Memory B cell (primary cell): ENCODE measurements around the gene TMC2.
"Not testable (repeated sequence)": the region's sequence is repeated elsewhere in the genome, so short reads cannot be mapped to it uniquely, and the experiment has no call there.

Experiments used
- ATAC-seq: fragments of 150-1000 bp; cut with Tn5 transposase; 2 replicates; pipeline ENCODE4 v1.10.0; 2021; ENCODE audit warnings: low read depth, mild to moderate bottlenecking, moderate library complexity
- DNase-seq, 2 donors: peaks; one replicate each; pipeline ENCODE4 v3.0.0; 2022; ENCODE audit warnings: low spot score in 2 of 2
- H3K27ac Mint-ChIP-seq: one replicate; pipeline ENCODE4 v1.8.0; 2022; ENCODE audit warnings: mild to moderate bottlenecking, moderate library complexity, mixed read lengths
- H3K27me3 Mint-ChIP-seq: one replicate; pipeline ENCODE4 v1.8.0; 2022; ENCODE audit warnings: mixed read lengths
- H3K36me3 Mint-ChIP-seq: one replicate; pipeline ENCODE4 v1.8.0; 2022; ENCODE audit warnings: mild to moderate bottlenecking, mixed read lengths
- H3K4me1 Mint-ChIP-seq: one replicate; pipeline ENCODE4 v1.8.0; 2022; ENCODE audit warnings: mixed read lengths
- H3K4me3 Mint-ChIP-seq: one replicate; pipeline ENCODE4 v1.8.0; 2022; ENCODE audit warnings: mild to moderate bottlenecking, moderate library complexity, mixed read lengths
- H3K9me3 Mint-ChIP-seq: one replicate; pipeline ENCODE4 v1.8.0; 2022; ENCODE audit warnings: mixed read lengths

TMC2 gene, protein sequence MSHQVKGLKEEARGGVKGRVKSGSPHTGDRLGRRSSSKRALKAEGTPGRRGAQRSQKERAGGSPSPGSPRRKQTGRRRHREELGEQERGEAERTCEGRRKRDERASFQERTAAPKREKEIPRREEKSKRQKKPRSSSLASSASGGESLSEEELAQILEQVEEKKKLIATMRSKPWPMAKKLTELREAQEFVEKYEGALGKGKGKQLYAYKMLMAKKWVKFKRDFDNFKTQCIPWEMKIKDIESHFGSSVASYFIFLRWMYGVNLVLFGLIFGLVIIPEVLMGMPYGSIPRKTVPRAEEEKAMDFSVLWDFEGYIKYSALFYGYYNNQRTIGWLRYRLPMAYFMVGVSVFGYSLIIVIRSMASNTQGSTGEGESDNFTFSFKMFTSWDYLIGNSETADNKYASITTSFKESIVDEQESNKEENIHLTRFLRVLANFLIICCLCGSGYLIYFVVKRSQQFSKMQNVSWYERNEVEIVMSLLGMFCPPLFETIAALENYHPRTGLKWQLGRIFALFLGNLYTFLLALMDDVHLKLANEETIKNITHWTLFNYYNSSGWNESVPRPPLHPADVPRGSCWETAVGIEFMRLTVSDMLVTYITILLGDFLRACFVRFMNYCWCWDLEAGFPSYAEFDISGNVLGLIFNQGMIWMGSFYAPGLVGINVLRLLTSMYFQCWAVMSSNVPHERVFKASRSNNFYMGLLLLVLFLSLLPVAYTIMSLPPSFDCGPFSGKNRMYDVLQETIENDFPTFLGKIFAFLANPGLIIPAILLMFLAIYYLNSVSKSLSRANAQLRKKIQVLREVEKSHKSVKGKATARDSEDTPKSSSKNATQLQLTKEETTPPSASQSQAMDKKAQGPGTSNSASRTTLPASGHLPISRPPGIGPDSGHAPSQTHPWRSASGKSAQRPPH

DNA sequence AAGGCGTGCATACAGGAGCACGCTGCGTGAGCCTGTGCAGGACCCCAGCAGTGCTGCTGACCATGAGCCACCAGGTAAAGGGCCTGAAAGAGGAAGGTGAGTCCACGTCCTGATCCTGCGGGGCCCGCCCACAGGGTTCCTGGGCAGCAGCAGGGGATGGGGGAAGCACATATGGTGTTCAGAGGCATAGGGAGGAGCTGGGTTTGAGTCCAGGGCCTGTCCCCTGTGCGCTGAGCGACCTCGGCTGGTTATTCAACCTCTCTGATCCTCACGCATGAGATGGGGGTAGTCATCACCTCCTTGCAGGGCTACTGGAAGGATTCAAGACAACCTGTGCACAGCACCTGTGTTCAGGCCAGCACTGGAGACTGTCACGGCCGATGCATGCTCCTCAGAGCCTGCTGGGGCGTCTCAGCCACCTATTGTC is at the start of gene TMC2:
TSS of gene TMC2 (plus strand) at position 14 of the 427 bp plus-strand sequence. CDS start at position 63, 49 bp downstream.
- H3K9me3 Mint-ChIP-seq: no peaks in the 10 kb centered on the region
- no peaks in the 10 kb centered on the region for H3K36me3 Mint-ChIP-seq
- no peak for DNase-seq
- H3K4me3 Mint-ChIP-seq: no peak within 1 kb of the TSS
- no peak within 1 kb of the TSS for H3K27ac Mint-ChIP-seq
- peaks cover 26% of the 10 kb centered on the region for H3K27me3 Mint-ChIP-seq
- ATAC-seq: no peak
- no peaks in the 10 kb centered on the region for H3K4me1 Mint-ChIP-seq

DNA sequence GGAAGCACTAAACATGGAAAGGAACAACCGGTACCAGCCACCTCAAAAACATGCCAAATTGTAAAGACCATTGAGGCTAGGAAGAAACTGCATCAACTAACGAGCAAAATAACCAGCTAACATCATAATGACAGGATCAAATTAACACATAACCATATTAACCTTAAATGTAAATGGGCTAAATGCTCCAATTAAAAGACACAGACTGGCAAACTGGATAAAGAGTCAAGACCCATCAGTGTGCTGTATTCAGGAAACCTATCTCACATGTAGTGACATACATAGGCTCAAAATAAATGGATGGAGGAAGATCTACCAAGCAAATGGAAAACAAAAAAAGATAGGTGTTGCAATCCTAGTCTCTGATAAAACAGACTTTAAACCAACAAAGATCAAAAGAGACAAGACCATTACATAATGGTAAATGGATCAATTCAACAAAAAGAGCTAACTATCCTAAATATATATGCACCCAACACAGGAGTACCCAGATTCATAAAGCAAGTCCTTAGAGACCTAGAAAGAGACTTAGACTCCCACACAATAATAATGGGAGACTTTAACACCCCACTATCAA is 33.5 kb upstream of the TMC2 start:
- ATAC-seq, H3K4me3 Mint-ChIP-seq, H3K27ac Mint-ChIP-seq, DNase-seq, H3K9me3 Mint-ChIP-seq, H3K27me3 Mint-ChIP-seq: not testable (repeated sequence)
- Mint-ChIP-seq H3K4me1 (peaks cover 16% of the 10 kb centered on the region), H3K36me3 (peaks cover 26% of the 10 kb centered on the region)

DNA sequence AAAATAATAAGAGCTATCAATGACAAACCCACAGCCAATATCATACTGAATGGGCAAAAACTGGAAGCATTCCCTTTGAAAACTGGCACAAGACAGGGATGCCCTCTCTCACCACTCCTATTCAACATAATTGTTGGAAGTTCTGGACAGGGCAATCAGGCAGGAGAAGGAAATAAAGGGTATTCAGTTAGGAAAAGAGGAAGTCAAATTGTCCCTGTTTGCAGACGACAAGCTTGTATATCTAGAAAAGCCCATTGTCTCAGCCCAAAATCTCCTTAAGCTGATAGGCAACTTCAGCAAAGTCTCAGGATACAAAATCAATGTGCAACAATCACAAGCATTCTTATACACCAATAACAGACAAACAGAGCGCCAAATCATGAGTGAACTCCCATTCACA is 31.6 kb upstream of the TMC2 start:
- H3K27me3 Mint-ChIP-seq, H3K9me3 Mint-ChIP-seq, DNase-seq, H3K4me3 Mint-ChIP-seq, H3K27ac Mint-ChIP-seq, ATAC-seq: not testable (repeated sequence)
- H3K36me3 Mint-ChIP-seq: peaks cover 20% of the 10 kb centered on the region
- H3K4me1 Mint-ChIP-seq: peaks cover 22% of the 10 kb centered on the region

DNA sequence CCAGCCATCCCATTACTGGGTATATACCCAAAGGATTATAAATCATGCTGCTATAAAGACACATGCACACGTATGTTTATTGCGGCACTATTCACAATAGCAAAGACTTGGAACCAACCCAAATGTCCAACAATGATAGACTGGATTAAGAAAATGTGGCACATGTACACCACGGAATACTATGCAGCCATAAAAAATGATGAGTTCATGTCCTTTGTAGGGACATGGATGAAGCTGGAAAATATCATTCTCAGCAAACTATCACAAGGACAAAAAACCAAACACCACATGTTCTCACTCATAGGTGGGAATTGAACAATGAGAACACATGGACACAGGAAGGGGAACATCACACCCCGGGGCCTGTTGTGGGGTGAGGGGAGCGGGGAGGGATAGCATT is 29.9 kb upstream of the TMC2 start:
- not testable (repeated sequence) for H3K27me3 Mint-ChIP-seq, ATAC-seq, H3K9me3 Mint-ChIP-seq, H3K27ac Mint-ChIP-seq, DNase-seq, H3K4me3 Mint-ChIP-seq
- H3K36me3 Mint-ChIP-seq: peaks cover 12% of the 10 kb centered on the region
- peaks cover 22% of the 10 kb centered on the region for H3K4me1 Mint-ChIP-seq

DNA sequence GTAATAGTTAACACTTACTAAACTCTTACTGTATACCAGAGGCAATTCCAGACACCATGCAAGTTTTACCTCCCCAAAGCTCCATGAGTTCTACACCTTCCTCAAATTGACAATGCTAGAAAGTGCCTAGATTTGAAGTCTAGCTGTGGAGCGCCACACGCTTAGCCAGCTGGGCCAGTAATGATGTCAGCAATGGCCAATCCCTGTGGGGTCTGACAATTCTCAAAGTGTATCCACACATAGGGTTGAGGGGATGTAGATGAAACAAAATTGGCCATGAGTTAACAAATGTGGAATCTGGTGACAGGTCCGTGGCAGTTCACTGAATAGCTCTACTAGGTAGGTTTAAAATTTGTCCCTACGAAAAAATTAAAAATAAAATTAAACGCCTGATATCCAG is 28.9 kb upstream of the TMC2 start:
- no peaks in the 10 kb centered on the region for H3K9me3 Mint-ChIP-seq
- no peak overlapping the region for H3K27ac Mint-ChIP-seq
- DNase-seq (no peak), ATAC-seq (no peak)
- H3K4me3 Mint-ChIP-seq: peak overlapping the region; percentile 100
- H3K4me1 Mint-ChIP-seq: peaks cover 20% of the 10 kb centered on the region
- peaks cover 2% of the 10 kb centered on the region for H3K27me3 Mint-ChIP-seq
- peaks cover 10% of the 10 kb centered on the region for H3K36me3 Mint-ChIP-seq

DNA sequence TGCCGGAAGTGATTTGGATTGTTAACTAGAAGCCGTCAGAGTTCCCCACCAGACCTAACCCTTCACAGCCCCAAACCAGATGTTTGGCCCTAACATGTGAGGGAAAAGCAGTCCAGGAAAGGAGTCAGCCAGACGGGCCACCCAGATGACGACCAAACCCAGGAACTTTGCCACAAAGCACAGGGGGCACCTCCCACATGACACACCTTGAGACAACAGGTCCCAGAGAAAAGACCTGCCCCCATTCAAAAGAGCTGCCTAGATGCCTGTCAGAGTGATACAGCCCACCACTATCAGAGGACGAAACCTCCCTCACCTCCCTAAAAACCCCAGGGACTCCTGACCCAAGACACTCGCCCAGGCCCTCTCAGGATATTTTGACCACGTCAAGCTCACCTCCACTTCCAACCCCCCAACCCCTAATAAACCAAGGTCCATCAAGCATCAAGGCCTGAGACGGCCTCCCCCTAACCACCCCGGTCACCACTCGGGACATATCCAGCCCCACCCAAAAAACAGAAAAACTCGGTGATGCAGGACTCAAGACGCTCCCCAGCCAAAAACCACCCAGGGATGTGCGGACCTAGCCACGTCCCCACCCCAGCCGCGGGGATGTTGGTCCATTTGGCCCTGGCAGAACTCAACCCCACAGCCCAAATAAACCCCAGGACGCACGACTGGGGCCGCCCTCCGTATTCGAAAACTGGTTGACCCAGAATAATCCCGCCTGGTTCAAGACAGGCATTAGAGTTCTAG is 28.3 kb upstream of the TMC2 start:
- peaks cover 2% of the 10 kb centered on the region for H3K27me3 Mint-ChIP-seq
- ATAC-seq: peak; percentile 9

DNA sequence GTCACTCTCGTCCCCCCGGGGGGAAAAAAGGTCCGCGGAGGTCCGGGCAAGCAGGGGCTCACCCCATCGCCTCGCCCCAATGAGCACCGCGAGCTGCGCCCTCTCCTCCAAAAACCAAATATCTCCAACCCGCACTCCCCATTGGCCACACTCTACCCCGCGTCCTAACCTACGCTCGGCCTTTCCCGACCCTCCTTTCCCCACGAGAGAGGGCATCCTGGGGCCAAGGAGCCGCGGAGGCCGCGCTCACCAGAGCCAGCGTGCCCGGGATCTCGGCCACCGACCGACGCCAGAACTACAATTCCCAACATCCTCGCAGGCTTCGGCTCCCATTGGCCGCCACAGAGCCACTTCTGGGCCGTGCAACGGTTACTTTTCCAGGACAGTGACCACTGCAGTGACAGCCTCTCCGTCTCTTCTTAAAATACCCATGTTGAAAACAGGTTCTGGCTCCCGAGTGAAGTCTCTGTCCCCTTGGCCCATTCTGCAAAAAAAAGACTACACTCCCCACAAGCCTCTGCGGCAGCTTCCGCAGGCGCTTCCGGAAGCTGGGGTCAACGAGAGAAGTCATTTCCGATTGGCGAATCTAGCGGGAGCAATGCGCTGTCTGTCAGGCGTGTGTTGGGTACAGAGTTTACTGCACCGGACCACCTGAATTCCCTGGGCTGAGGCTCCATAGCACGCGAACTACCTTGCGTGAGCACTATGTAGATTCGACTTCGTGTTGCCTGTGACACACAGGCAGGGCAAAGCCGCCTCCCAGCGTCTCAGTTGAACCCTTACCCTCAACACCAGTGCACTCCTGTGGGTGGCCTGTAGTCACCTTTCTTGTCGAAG is 27.5 kb upstream of the TMC2 start, which contains the start of gene ZNF343:
TSS of gene ZNF343 (minus strand) at position 285 of the 837 bp plus-strand sequence. CDS start 15,020 bp downstream, outside the sequence.
- H3K27me3 Mint-ChIP-seq: peaks cover 2% of the 10 kb centered on the region
- peaks cover 3% of the 10 kb centered on the region for H3K36me3 Mint-ChIP-seq
- peak; percentile 92 for ATAC-seq
- peak within 1 kb of the TSS; percentile 100 for H3K4me3 Mint-ChIP-seq
- no peaks in the 10 kb centered on the region for H3K9me3 Mint-ChIP-seq
- H3K27ac Mint-ChIP-seq: peak within 1 kb of the TSS; percentile 97
- peak; percentile 70 to 82 for DNase-seq
- H3K4me1 Mint-ChIP-seq: peaks cover 12% of the 10 kb centered on the region

More for the DNA sequence above, 28.3 kb upstream of the TMC2 start:
- Mint-ChIP-seq H3K4me3 (peak overlapping the region; percentile 100), H3K9me3 (no peaks in the 10 kb centered on the region), H3K27ac (peak overlapping the region; percentile 97), H3K36me3 (peaks cover 6% of the 10 kb centered on the region), H3K4me1 (peaks cover 17% of the 10 kb centered on the region)
- DNase-seq: no peak

DNA sequence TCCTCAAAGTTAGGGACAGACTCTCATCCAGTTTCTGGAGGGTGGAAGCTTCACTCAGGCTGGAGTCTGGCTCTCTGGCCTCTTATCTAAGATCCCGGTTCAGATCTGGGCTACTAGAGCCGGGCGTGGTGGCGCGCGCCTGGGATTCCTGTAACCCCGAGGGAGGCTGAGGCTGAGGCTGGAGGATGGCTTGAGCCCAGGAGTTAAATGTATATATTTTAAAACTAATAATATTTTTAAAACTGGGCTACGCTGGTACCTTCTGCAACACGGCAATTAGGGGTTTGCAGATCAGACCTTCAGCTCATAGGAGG is 26.9 kb upstream of the TMC2 start:
- no peaks in the 10 kb centered on the region for H3K9me3 Mint-ChIP-seq
- peaks cover 11% of the 10 kb centered on the region for H3K4me1 Mint-ChIP-seq
- peak overlapping the region; percentile 100 for H3K4me3 Mint-ChIP-seq
- no peak for ATAC-seq
- H3K27me3 Mint-ChIP-seq: peaks cover 2% of the 10 kb centered on the region
- no peak for DNase-seq
- peaks cover 3% of the 10 kb centered on the region for H3K36me3 Mint-ChIP-seq
- no peak overlapping the region for H3K27ac Mint-ChIP-seq

DNA sequence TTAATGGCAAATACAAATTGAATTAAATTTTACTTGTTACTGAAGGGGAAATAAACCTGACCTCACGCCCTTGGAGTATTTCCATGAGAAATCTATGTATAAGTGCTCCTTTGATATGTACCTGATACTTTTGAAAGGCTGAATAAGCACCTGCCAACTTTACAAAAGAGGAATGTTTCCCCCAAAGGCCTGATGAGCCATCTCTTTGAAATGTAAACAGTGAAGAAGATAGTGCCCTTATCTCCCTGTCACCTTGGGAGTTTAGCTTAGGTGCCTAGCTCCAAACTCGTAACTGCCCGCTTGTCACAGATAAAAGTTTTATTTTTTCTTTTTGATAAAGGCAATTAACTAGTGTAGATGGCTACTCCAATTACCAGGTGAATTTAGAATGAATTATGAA is 26.6 kb upstream of the TMC2 start:
- Mint-ChIP-seq H3K4me3 (no peak overlapping the region), H3K9me3 (no peaks in the 10 kb centered on the region), H3K27me3 (peaks cover 2% of the 10 kb centered on the region), H3K36me3 (peaks cover 3% of the 10 kb centered on the region), H3K27ac (no peak overlapping the region), H3K4me1 (peaks cover 13% of the 10 kb centered on the region)
- ATAC-seq: no peak
- DNase-seq: no peak

DNA sequence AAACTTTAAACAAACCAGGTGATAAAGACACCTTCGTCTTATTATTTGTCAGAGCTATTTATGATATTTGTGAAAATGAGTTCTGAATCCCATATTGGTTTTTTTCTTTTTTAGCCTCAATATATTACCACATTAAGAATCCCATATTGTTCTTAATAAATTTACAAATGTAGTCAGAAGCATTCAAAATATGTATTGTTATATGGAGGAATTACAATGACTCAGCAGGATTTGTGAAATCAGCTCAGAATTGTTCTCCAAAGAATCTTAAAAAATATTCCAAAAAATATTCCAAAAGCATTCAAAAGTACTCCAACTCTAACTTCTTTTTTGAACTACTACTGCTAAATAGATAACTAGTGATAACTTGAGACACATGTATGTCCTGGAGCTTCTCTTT is 21.2 kb upstream of the TMC2 start:
- no peak overlapping the region for H3K27ac Mint-ChIP-seq
- no peaks in the 10 kb centered on the region for H3K36me3 Mint-ChIP-seq
- peaks cover 2% of the 10 kb centered on the region for H3K4me1 Mint-ChIP-seq
- DNase-seq: no peak
- H3K4me3 Mint-ChIP-seq: no peak overlapping the region
- ATAC-seq: no peak
- H3K27me3 Mint-ChIP-seq: peaks cover 2% of the 10 kb centered on the region
- H3K9me3 Mint-ChIP-seq: no peaks in the 10 kb centered on the region

DNA sequence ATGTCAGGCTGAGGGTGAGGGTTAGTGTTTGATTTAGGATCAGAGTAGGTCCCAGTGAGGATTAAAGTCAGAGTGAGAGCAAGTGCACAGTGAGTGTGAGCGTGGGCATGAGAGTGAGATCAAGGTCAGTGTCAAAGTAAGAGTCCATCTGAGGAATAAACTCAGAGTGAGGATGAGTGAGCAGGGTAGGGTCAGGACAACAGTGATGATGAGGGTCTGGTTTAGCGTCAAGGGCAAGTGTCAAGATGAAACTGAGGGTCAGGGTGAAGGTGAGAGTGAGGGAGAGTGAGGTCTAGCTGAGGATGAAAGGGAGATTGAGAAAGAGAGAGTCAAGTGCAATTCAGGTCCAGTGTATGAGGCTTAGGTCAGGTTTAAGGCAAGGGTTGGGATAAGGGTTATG is 20.0 kb upstream of the TMC2 start:
- Mint-ChIP-seq H3K4me1 (peaks cover 3% of the 10 kb centered on the region), H3K27me3 (peaks cover 2% of the 10 kb centered on the region)
- ATAC-seq: no peak

DNA sequence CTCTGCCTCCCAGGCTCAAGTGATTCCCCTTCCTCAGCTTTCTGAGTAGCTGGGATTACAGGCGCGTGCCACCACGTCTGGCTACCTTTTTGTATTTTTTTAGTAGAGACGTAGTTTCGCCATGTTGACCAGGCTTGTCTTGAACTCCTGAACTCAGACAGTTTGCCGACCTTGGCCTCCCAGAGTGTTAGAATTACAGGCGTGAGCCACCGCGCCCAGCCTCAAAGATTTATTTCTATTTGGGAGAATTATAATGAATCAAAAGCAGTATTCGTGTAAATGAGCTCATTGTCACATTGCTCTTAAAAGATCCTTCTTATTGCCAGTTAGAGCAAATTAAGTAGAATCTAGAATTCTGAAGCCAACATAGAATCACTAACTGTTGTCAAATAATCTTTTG is 18.3 kb upstream of the TMC2 start:
- peaks cover 6% of the 10 kb centered on the region for H3K4me1 Mint-ChIP-seq
- DNase-seq (no peak), ATAC-seq (no peak)
- no peak overlapping the region for H3K27ac Mint-ChIP-seq
- no peaks in the 10 kb centered on the region for H3K27me3 Mint-ChIP-seq
- no peak overlapping the region for H3K4me3 Mint-ChIP-seq
- no peaks in the 10 kb centered on the region for H3K36me3 Mint-ChIP-seq
- H3K9me3 Mint-ChIP-seq: no peaks in the 10 kb centered on the region

More for the DNA sequence above, 20.0 kb upstream of the TMC2 start:
- Mint-ChIP-seq H3K27ac (no peak overlapping the region), H3K9me3 (no peaks in the 10 kb centered on the region), H3K36me3 (no peaks in the 10 kb centered on the region), H3K4me3 (no peak overlapping the region)
- no peak for DNase-seq

DNA sequence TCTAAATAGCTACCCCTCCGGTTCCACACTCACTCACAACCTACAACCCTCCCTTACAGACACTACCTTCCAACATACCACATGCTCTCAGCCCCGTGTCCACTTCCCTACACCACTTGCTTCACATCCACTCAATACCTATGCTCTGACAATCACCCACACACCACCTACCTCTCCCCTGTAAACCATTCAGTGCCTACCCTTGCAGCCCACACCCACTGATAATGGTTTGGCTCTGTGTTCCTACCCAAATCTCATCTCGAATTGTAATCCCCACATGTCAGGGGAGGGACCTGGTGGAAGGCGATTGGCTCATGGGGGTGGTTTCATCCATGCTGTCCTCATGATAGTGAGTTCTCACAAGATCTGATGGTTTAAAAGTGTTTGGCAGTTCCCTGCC is 17.8 kb upstream of the TMC2 start:
- no peak overlapping the region for H3K4me3 Mint-ChIP-seq
- peaks cover 6% of the 10 kb centered on the region for H3K4me1 Mint-ChIP-seq
- H3K27me3 Mint-ChIP-seq: no peaks in the 10 kb centered on the region
- no peak overlapping the region for H3K27ac Mint-ChIP-seq
- DNase-seq: no peak
- no peaks in the 10 kb centered on the region for H3K9me3 Mint-ChIP-seq
- H3K36me3 Mint-ChIP-seq: no peaks in the 10 kb centered on the region
- ATAC-seq: no peak
